ENCODE data around the gene EPS8.

The EPS8 gene

DNA sequence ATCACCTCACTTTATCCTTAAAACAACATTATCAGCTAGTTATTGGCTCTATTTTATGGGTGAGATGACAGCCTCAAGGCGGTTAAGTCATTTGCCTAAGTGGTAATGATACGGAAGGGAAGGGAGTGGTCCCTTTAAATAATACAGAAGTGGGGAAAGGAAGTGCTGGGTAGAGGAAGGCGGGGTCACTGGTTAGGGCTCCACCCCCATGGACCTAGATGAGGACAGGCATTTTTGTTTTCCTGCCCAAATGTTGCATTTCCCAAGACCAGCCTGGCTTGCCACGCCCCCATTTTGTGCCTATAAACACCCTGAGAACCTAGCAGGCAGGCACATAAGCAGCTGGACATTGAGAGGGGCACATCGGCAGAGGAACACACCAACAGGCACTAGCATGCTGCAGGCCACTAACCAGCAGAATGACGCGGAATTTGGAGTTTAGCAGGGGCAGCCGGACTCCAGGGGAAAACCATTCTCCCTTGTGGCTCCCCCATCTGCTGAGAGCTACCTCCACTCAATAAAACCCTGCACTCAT, 100.9 kb downstream of the EPS8 start:
- no peak for DNase-seq

DNA sequence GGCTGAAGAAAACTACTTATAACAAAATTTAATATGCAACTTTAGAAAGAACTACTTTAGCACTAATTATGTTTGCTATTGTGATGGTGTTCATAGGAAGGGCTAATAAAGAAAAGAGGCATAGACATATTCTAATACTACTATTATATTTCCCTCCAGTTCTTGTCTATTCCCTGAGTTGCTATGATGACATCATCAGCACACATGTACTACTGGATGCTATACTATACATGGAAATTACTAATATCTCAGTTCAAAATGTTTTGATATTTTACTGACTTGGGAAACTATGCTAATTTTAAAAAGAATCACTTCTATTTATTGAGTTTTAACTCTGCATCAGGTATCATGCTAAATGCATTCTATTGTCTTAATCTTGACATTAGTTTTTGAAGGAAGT, 101.6 kb downstream of the EPS8 start:
- no peak for DNase-seq

GRCh38 chr12:15684896-15685658, 104.1 kb downstream of the EPS8 start:
- DNase-seq, result no peak

DNA sequence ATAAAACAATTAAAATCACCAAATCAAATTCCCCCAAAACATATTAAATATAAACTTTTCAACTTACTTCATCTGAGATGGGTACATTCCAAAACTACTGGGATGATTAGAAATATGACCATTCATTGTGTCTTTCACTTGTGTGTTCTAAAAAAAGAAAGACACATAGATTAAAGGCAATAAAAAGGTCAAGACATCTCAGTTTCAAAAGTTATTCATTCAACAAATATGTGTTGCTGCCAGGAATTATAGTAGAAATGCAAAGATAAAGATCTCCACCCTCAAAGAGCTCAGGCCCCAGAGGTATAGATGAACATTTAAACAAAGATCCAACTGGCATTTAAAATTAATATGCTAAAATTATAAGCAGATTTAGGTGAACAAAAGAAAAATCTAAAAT, 106.4 kb downstream of the EPS8 start:
- no peak for DNase-seq

- no peak for DNase-seq
Observed at GRCh38 chr12:15679151-15679550, 110.0 kb downstream of the EPS8 start.

- no peak for DNase-seq
Observed at GRCh38 chr12:15677726-15678201, 111.4 kb downstream of the EPS8 start.

GRCh38 chr12:15677228-15677627, 112.0 kb downstream of the EPS8 start:
- DNase-seq, result no peak

- DNase-seq, result no peak
Observed at GRCh38 chr12:15672671-15673270, 116.4 kb downstream of the EPS8 start.

DNA sequence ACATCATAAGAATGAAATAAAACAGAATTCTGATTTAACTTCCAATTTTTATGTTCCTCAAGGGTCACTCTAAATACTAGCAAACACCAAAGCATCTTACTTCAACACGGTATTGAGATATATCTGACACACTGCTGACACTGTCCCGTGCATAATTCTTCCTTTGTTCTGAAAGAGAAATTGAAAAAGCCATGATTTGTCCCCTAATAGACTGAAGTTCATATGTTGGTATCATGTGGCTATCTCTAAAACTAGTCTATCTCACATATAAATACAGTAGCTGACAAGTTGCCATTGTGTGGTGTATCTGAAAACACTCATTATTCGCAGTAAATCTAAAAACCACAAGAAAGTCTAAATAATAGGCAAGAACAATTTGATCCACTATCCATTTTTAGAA, 118.4 kb downstream of the EPS8 start:
- DNase-seq, result no peak

- no peak for DNase-seq
Observed at GRCh38 chr12:15669256-15669948, 119.8 kb downstream of the EPS8 start.

- no peak for DNase-seq
Observed at GRCh38 chr12:15664491-15664890, 124.7 kb downstream of the EPS8 start.

GRCh38 chr12:15662983-15663659, 126.1 kb downstream of the EPS8 start:
- DNase-seq, result no peak

GRCh38 chr12:15662303-15662980, 126.7 kb downstream of the EPS8 start:
- no peak for DNase-seq

DNA sequence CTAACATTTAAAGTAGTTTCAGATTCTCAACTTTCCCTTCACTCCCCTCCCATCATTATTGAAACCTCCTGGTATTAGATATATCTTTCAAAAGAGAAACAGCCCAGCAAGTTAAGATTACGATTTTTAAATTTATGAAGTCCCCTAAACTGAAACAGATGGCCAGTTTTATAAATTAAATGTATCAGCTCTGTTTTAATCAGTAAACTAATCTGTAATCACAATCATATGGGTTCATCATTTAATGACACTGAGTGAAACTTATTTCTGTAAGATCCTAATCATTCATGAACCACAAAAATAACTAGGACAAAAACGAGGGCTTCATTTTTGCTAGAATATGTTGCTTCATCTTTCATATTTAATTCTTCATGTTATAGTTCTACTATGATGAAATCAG, 137.8 kb downstream of the EPS8 start:
- DNase-seq, result no peak

- no peak for DNase-seq
Observed at GRCh38 chr12:15650399-15651128, 138.6 kb downstream of the EPS8 start.

GRCh38 chr12:15649347-15649746, 139.8 kb downstream of the EPS8 start:
- DNase-seq, result no peak

DNA sequence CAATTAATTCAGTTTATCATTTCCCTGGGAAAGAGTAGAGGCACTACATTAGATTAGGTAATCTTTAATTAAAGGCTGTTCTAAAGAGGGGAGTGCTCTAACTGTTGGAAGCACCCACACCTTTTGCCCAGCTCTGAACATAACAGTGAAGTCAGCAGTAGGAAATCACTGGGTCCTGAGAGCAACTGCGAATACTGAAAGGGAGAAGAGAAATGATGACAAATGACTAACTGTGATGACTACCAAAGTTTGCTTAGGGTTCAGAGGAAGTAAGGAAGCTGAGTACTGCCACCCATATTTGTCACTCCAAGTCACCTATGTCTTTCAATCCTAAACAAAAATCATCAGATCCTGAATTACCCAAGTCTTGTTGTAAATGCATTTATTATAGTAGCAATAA, 140.6 kb downstream of the EPS8 start:
- DNase-seq, result no peak

- no peak for DNase-seq
Observed at GRCh38 chr12:15646581-15646980, 142.6 kb downstream of the EPS8 start.

DNA sequence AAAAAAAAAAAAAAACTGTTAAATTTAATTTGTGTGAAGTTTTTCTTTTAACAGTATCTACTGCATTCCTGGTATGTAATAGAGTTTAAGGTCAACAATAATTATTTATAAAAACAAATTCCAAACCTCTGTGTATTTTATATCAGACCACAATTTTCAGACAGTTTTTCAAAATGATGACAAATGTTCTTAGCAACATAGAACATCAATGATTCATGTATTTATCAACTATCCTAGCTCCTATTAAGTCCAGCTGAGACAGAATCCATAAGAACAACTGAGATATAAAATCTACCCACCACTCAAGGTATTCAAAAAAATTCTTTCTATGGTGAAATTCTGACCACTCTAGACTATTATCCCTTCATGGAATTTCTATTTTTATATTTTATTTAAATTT, 144.5 kb downstream of the EPS8 start:
- DNase-seq, result no peak

GRCh38 chr12:15638231-15638630, 151.0 kb downstream of the EPS8 start:
- DNase-seq, result no peak

- no peak for DNase-seq
Observed at GRCh38 chr12:15636060-15636890, 152.9 kb downstream of the EPS8 start.
